NCI-H146 treated with DMSO at 0.1 percent for 48 hours (cell line): Measurements from ENCODE around the gene PDK3.

Experiments
- DNase-seq: peaks from one replicate; lab custom pipeline; 2025; ENCODE audit not compliant: unreplicated experiment; lab: John Stamatoyannopoulos, UW

PDK3 gene

GRCh38 chrX:24480400-24480865, 15.3 kb downstream of the PDK3 start:
- no peak for DNase-seq

GRCh38 chrX:24482823-24483415, 17.8 kb downstream of the PDK3 start:
- no peak for DNase-seq

- no peak for DNase-seq
These were observed 18.5 kb downstream of the PDK3 start for GRCh38 chrX:24483596-24483995.

- DNase-seq = no peak
These were observed 20.2 kb downstream of the PDK3 start for GRCh38 chrX:24485323-24485722.

GRCh38 chrX:24485976-24486680, 21.0 kb downstream of the PDK3 start:
- no peak for DNase-seq

GRCh38 chrX:24487571-24487970, 22.5 kb downstream of the PDK3 start:
- DNase-seq = no peak

- no peak for DNase-seq
These were observed 26.7 kb downstream of the PDK3 start for GRCh38 chrX:24491741-24492140.

GRCh38 chrX:24493740-24494581, 28.9 kb downstream of the PDK3 start:
- DNase-seq = no peak

- DNase-seq = no peak
These were observed 29.6 kb downstream of the PDK3 start for GRCh38 chrX:24494647-24495075.

- no peak for DNase-seq
These were observed 30.6 kb downstream of the PDK3 start for GRCh38 chrX:24495700-24496099.

- DNase-seq = no peak
These were observed 33.1 kb downstream of the PDK3 start for GRCh38 chrX:24498181-24498580.

GRCh38 chrX:24498975-24499374, 33.9 kb downstream of the PDK3 start:
- no peak for DNase-seq

- DNase-seq = no peak
These were observed 41.0 kb downstream of the PDK3 start for GRCh38 chrX:24506082-24506481.

GRCh38 chrX:24508375-24508774, 43.3 kb downstream of the PDK3 start:
- DNase-seq = no peak

- no peak for DNase-seq
These were observed 48.3 kb downstream of the PDK3 start for GRCh38 chrX:24513416-24513815.

GRCh38 chrX:24515447-24515846, 50.4 kb downstream of the PDK3 start:
- DNase-seq = no peak

- DNase-seq = no peak
These were observed 55.4 kb downstream of the PDK3 start for GRCh38 chrX:24520472-24520871.

GRCh38 chrX:24525455-24525854, 60.4 kb downstream of the PDK3 start:
- DNase-seq = no peak

GRCh38 chrX:24526616-24527015, 61.5 kb downstream of the PDK3 start:
- no peak for DNase-seq

GRCh38 chrX:24528605-24529004, 63.5 kb downstream of the PDK3 start:
- no peak for DNase-seq

GRCh38 chrX:24536551-24536950, 71.5 kb downstream of the PDK3 start:
- no peak for DNase-seq

GRCh38 chrX:24542756-24543155, 77.7 kb downstream of the PDK3 start:
- DNase-seq = no peak
